HepG2 (cell line): ENCODE results near the gene CNBD2. TPM values are rescaled to one million over a fixed set of nuclear protein-coding genes. Genes with fewer than 3 reads are reported as not detected.
A peak's percentile ranks its signal among the peaks of the same experiment; 100 is the strongest.

Experiments
- DBP ChIP-seq: sonication (generic); formaldehyde crosslinking; IDR thresholded peaks from 2 replicates; pipeline ENCODE4 v1.4.0; 2020; ENCODE audit warnings: missing genetic modification reagents; ENCODE audit errors: not compliant biosample characterization
- DR1 ChIP-seq: sonication (generic); formaldehyde crosslinking; IDR thresholded peaks from 2 replicates; pipeline ENCODE4 v1.8.0; 2021; ENCODE audit warnings: mild to moderate bottlenecking, missing genetic modification reagents, inconsistent platforms
- GATAD2A ChIP-seq: IDR thresholded peaks from 2 replicates; pipeline ENCODE4 v1.6.1; 2016
- KAT8 ChIP-seq: IDR thresholded peaks from 2 replicates; pipeline ENCODE4 v1.6.1; 2016; ENCODE audit warnings: missing genetic modification reagents, missing compliant biosample characterization
- PAXIP1 ChIP-seq: sonication (generic); formaldehyde crosslinking; conservative IDR thresholded peaks from 2 replicates; pipeline ENCODE4 v1.4.0; 2020; ENCODE audit warnings: mild to moderate bottlenecking, missing genetic modification reagents, moderate library complexity
- PCBP2 ChIP-seq: fragments of 200-400 bp; formaldehyde crosslinking; optimal IDR thresholded peaks from 2 replicates; pipeline ENCODE3; 2018; ENCODE audit warnings: low read length, low read depth; ENCODE audit not compliant: poor library complexity, severe bottlenecking
- RARG ChIP-seq: sonication (generic); formaldehyde crosslinking; IDR thresholded peaks from 2 replicates; pipeline ENCODE4 v1.4.0; 2020; ENCODE audit warnings: low read depth, mild to moderate bottlenecking, missing genetic modification reagents
- SKIL ChIP-seq: sonication (generic); formaldehyde crosslinking; IDR thresholded peaks from 2 replicates; pipeline ENCODE4 v1.8.0; 2022; ENCODE audit warnings: missing genetic modification reagents, mild to moderate bottlenecking, moderate library complexity, borderline replicate concordance
- SMAD9 ChIP-seq: sonication (generic); formaldehyde crosslinking; IDR thresholded peaks from 2 replicates; pipeline ENCODE4 v1.5.1; 2020; ENCODE audit warnings: mild to moderate bottlenecking, missing genetic modification reagents
- SMC3 ChIP-seq: IDR thresholded peaks from 2 replicates; pipeline ENCODE4 v1.6.1; 2011; ENCODE audit warnings: low read length, improper control_type of control experiment
- ZFP36 ChIP-seq: fragments of 150-350 bp; IDR thresholded peaks from 2 replicates; pipeline ENCODE4 v1.6.1; 2018; ENCODE audit warnings: borderline replicate concordance, low read length, low read depth; ENCODE audit not compliant: partially characterized antibody
- ZNF337 ChIP-seq: sonication (generic); formaldehyde crosslinking; IDR thresholded peaks from 2 replicates; pipeline ENCODE4 v1.5.1; 2020; ENCODE audit warnings: missing genetic modification reagents, low read depth, mild to moderate bottlenecking, borderline replicate concordance
- ZNF34 ChIP-seq: sonication (generic); formaldehyde crosslinking; IDR thresholded peaks from 2 replicates; pipeline ENCODE4 v1.4.0; 2020; ENCODE audit warnings: mild to moderate bottlenecking, missing genetic modification reagents, borderline replicate concordance
- ZNF44 ChIP-seq: sonication (generic); formaldehyde crosslinking; IDR thresholded peaks from 2 replicates; pipeline ENCODE4 v1.5.1; 2020; ENCODE audit warnings: mild to moderate bottlenecking, missing genetic modification reagents
- ZNF468 ChIP-seq: sonication (generic); formaldehyde crosslinking; IDR thresholded peaks from 2 replicates; pipeline ENCODE4 v1.8.0; 2022; ENCODE audit warnings: mild to moderate bottlenecking, moderate library complexity, missing genetic modification reagents
- ZNF713 ChIP-seq: sonication (generic); formaldehyde crosslinking; IDR thresholded peaks from 2 replicates; pipeline ENCODE4 v1.4.0; 2020; ENCODE audit warnings: mild to moderate bottlenecking, missing genetic modification reagents
- ZNF790 ChIP-seq: sonication (generic); formaldehyde crosslinking; IDR thresholded peaks from 2 replicates; pipeline ENCODE4 v1.8.0; 2022; ENCODE audit warnings: missing genetic modification reagents, mild to moderate bottlenecking, borderline replicate concordance
- polyA plus RNA-seq, 8 experiments: library from polyadenylated mRNA; depleted of rRNA in 3 of 8; stranded (reverse) in 7 of 8; unstranded in 1 of 8; fragments of >200 nt; fragmentation: Illumina TruSeq in 4 of 8; extraction: Trizol in 4 of 8; gene quantifications; 2 replicates each; pipeline versions ENCODE4 v1.2.1 to v1.2.3, GENCODE V29; 2011 to 2016; ENCODE audit warnings: low read depth in 4 of 8, missing spikeins in 1 of 8, mixed read lengths in 1 of 8; ENCODE audit not compliant: insufficient read depth in 1 of 8
- total RNA-seq, 5 experiments: library from RNA; depleted of rRNA; stranded (reverse); fragments of >200 nt; fragmentation: Illumina TruSeq; extraction: Trizol; gene quantifications; 2 replicates each; pipeline ENCODE4 v1.2.3, GENCODE V29; 2016; ENCODE audit warnings: low read depth in 1 of 5
- TF ChIP-seq, protein P1 (sequence below): sonication (generic); formaldehyde crosslinking; IDR thresholded peaks from 2 replicates; pipeline ENCODE4 v1.8.1; 2023; ENCODE audit warnings: mild to moderate bottlenecking, inconsistent platforms, moderate library complexity, missing genetic modification reagents, borderline replicate concordance
- TF ChIP-seq, protein P2 (sequence below): sonication (generic); formaldehyde crosslinking; IDR thresholded peaks from 2 replicates; pipeline ENCODE4 v1.5.1; 2020; ENCODE audit warnings: missing genetic modification reagents, mild to moderate bottlenecking, borderline replicate concordance

Gene CNBD2
- total and polyA plus RNA-seq, 2 of the 13 experiments (the other 11 are each of a cell fraction or from before 2014, with no cell fraction given): 12.4 to 22.8 TPM

GRCh38 chr20:35954200-35954906 is 14.0 kb upstream of the CNBD2 start, which contains the start of gene SCAND1 (continued):
- no peak for TF ChIP-seq ZNF713 (CRISPR knock-in tag)
- TF ChIP-seq, protein P1, sequence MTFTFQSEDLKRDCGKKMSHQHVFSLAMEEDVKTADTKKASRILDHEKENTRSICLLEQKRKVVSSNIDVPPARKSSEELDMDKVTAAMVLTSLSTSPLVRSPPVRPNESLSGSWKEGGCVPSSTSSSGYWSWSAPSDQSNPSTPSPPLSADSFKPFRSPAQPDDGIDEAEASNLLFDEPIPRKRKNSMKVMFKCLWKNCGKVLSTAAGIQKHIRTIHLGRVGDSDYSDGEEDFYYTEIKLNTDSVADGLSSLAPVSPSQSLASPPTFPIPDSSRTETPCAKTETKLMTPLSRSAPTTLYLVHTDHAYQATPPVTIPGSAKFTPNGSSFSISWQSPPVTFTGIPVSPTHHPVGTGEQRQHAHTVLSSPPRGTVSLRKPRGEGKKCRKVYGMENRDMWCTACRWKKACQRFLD: no peak; the same call in 1 of the 2 replicates
- TF ChIP-seq DR1: peak; percentile 96
- peak; percentile 99 for TF ChIP-seq ZNF44 (CRISPR knock-in tag)
- peak; percentile 78 for TF ChIP-seq PAXIP1 (CRISPR knock-in tag)
- peak; percentile 91; the same call in 1 of the 2 replicates for TF ChIP-seq ZNF790 (CRISPR knock-in tag)
- TF ChIP-seq ZFP36: peak; percentile 68
- TF ChIP-seq ZNF34 (CRISPR knock-in tag): peak; percentile 98
- TF ChIP-seq ZNF337 (CRISPR knock-in tag): peak; percentile 96
- TF ChIP-seq PCBP2: no peak
- TF ChIP-seq DBP (CRISPR knock-in tag): peak; percentile 7
- peak; percentile 100 for TF ChIP-seq KAT8 (CRISPR knock-in tag)
- peak; percentile 82; the same call in 1 of the 2 replicates for TF ChIP-seq SMAD9 (CRISPR knock-in tag)
- peak; percentile 85 for TF ChIP-seq SKIL (CRISPR knock-in tag)
- peak; percentile 96 for TF ChIP-seq ZNF468 (CRISPR knock-in tag)
- peak; percentile 88; the same call in 1 of the 2 replicates for TF ChIP-seq RARG
- TF ChIP-seq SMC3: peak; percentile 18; the same call in 1 of the 2 replicates
- TF ChIP-seq, protein P2, sequence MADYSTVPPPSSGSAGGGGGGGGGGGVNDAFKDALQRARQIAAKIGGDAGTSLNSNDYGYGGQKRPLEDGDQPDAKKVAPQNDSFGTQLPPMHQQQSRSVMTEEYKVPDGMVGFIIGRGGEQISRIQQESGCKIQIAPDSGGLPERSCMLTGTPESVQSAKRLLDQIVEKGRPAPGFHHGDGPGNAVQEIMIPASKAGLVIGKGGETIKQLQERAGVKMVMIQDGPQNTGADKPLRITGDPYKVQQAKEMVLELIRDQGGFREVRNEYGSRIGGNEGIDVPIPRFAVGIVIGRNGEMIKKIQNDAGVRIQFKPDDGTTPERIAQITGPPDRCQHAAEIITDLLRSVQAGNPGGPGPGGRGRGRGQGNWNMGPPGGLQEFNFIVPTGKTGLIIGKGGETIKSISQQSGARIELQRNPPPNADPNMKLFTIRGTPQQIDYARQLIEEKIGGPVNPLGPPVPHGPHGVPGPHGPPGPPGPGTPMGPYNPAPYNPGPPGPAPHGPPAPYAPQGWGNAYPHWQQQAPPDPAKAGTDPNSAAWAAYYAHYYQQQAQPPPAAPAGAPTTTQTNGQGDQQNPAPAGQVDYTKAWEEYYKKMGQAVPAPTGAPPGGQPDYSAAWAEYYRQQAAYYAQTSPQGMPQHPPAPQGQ (CRISPR knock-in tag): peak; percentile 67; the same call in 1 of the 2 replicates
- peak; percentile 89 for TF ChIP-seq GATAD2A
